Fibroblast of skin of back (primary cell): Measurements from ENCODE around the gene FHIT.

Source experiments
- DNase-seq: peaks from one replicate; pipeline ENCODE4 v3.0.0-alpha.2; 2013

The FHIT gene

DNA sequence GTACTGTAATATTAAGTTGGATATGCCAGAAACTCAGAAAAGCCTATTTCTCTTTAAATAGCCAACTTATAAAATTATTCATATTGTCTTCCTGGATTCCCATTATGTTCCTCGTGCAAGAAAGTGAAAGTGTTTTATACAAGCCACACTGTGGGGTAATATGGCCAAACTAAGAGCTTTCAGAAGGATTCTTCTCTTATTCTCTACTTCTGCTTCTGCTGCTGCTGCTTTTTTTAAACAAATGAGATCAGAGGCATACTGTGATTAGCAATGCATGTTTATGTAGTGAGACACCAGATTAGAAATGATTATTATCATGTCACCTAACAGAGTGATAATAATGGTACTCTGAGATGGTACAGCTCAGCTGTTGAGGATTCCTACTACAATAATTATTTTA, 1174.9 kb downstream of the FHIT start:
- DNase-seq, result no peak

DNA sequence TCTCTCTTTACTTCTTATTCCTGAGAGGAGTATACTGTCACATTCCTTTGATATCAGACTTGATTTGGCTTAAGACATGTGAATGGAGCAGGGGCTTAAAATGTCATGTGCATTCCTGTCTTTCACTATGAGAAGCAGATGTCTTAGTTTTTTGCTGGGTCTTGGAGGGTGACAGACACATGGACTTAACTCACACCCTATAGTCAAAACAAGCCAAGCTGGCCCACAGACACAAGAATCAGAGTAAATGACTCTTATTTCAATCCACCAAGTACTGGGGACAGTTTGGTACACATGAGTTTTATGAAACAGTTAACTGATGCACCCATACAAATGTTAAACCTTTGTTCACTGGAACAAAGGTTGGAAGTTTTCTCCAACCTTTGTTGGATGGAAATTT, 1177.3 kb downstream of the FHIT start:
- no peak for DNase-seq

DNA sequence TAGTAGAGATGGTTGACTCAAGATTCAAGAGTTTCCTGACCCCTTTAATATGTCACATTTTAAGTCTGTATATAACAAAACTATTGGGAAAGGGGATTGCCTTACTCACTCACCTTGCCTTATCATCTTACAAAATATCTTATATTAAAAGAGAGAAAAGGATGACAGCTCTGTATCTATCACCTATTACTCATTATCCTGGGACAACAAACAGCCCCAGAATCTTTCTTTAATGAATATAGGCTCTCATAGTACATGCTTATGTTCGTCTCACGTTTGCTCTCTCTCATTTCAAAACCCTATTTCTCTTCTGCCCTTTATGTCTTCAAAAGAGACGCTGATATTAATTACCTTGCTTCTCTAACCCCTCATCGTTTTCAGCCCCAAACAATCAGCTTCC, 1178.0 kb downstream of the FHIT start:
- DNase-seq, result no peak

DNA sequence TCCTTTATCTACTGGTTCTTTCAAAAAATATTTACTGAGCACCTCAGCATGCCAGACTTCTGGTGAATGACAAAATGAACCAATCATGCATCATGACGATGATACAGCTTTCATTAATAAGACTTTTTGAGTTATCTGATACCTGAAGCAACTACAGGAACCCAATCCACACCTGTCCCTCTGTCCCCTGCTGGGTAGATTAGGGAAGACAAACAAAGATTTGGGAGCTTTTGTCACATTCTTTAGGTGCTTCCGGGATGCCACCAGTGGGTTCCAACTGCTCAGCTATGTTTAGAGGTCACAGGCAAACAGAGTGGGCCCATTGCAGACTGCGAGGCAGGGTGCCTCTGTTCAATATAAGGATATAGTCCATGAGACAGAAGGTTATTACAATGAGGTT, 1180.9 kb downstream of the FHIT start:
- no peak for DNase-seq

DNA sequence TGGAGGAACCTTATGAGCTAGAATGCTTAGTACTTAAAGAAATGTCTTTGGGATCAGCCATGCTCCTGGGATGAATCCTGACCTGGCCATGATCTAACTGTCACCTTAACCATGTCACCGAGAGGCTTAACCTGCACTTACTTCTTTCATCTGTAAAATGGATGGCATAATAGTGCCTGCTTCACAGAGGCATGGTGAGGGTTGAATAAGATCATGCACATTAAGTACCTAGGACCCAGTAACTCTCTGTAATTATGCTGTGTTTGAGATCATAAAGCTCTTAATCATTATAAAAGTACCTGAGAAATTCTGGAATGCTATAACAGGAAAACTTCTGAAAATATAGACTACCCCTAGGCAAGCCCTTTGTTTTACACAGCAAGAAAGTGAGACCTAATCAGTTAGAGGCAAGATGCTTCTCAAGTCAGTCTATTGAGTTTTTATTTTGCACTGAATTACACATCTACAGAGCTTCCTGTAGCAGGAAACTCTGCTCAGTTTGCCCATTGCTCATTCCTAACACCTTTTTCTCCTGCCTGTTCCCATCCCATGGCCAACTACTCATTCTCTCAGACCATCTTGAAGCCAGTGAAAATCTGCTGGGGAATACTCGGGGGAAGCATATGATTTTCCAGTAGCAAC, 1185.9 kb downstream of the FHIT start:
- no peak for DNase-seq

DNA sequence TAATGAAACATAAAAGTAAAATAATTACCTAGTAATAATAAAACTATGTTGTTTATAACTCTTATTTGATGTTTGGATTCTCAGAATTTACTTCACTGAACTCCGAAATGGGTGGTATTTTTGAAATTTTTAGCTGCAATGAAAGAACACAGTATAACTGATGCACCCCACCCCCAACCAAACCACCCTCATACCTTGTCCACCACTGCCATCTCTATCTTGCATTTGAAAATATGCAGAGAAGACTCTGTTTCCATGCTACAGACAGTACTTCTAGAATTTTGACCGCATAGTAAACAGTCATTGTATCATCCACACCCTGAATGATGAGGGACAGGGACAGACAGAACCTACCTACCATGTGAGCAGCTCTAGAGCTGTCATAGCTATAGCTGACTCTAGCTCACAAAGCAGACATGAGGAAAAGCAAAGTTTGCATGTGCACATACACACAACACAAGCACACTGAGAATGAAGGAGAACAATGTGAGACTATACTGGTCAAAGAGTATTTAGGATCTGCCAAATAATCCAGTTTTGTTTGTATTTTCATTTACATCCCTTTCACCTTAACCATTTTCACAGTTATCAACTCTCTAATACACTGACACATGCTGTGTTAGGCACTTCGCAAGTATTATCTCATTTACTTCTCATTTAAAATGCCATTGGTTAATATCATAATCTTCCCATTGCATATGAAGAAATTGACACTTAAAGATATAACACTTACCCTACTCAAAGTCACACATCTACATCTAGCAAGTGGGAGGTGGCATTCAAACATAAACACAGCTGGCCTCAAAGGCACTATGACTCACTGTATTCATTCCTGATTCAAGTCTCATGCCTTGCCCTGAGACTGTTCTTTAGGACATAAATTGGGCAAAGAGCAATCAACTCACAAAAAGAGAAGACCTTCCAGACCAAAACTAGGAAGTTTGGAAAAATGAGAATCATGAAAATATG, 1186.8 kb downstream of the FHIT start:
- peak; percentile 86 for DNase-seq

DNA sequence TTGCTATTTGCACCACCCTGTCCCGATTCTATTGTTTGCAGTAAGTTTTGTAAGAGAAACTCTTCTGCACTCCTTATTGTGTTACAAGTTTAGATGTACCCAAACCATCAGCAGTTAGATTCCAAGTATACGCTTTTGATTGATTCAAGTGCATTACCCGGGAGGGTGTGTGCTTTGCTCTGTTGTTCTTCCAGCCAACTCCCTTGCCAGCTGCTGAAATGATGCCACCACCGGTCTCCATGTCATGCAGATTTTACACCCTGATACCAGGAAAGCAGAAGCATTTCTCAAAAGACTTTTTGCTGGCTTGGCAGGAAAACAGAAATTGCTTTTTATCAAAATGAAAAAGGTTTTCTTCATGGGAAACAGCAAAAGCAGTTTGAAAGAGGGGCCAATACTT, 1194.8 kb downstream of the FHIT start:
- no peak for DNase-seq

DNA sequence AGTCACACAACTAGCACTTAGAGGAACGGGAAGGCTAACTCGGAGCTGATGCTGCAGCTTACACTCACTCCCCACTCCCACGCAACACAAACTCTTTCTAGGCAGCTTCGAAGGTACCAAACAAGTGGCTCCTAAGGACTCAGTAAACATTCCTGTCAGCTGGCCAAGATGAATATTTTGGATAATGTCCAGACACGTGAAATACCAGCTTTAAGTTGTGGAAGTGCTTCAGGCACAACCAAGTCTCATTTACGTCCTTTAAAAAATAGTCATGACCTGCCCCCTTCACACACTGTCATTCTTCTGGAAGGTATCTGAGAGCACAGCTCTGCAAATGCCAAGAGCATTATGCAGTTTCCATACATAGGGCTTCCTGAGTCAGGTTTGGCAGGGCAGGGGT, 1195.5 kb downstream of the FHIT start:
- DNase-seq, result peak; percentile 62

DNA sequence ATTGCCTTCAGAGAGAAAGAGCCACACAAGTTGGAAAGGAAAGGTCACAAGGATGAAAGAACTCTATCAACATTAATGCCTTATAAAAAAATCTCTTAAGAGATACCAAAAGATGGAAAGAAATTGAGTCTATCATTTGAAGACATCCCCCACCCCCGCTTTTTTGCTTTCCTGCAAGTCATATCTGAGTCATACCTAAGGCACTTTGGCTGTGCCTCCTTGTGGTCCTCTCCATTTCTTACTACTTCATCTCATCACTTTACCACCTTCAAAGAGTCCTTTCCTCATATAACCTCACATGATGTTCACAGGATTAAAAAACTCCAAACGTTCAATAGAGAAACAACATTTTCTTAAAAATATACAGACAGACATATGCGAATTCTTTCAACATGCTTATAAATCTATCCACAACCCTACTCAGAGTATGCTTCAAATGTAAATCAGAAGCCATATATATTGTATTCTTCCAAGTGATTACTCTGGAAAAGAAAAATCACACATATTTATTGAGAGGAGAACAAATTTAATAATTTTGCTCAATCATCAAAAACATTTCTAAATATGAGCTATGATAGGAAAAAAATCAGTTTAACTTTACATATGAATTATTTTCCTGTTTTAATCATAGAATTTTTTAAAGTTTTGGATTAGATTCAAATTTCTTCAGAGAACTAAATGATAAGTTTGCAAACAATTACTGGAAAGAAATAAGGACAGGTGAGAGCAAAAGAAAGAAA, 1197.6 kb downstream of the FHIT start:
- DNase-seq, result peak; percentile 73

DNA sequence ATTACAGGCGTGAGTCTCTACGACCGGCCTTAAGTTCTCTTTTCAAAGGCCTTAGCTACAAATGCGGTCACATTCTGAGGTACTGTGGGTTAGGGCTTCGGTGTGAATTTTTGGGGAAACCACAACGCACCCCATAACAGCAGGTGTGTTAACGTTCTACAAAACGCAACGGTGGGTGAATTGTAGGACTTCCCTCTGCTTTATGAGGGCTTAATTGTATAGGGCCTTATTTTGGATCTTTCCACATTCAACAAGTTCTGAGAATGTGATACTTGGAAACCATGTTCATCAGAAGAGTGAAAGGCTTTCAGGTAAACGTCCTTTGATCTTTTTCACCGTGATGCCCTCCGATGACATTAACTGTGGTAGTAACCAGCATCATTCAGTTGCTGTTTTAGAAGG, 1202.8 kb downstream of the FHIT start:
- no peak for DNase-seq

DNA sequence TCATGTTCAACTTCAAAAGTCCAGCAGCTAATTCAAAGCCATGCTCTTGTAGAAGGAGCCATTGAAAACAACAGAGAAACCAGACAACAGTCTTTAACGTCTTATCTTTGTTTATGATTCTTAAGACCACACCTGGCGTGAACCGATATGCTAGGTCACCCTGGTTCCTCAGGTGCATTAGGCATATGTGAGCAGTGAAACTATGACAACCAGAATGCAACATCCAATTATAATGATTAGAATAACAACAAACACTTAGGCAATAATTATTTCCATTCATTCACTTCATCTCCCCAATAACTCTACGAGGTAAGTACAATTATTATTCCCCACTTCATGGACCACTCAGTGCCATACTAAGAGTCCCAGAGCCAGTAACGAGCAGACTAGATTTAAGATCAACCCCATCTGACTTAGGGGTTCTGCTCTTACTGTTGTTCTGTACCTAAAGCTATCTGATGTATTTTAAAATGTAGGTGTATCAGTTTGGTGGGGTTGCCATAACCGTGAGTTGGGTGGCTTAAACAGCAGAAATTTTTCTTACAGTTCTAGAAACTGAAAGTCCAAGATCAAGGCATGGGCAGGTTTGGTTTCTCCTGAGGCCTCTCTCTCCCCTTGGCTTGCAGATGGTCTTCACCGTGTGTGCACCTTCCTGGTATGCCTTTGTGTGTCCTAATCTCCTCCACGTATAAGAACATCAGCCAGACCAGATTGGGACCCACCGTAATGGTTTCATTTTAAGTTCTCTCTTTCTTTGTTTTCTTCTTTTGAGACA, 1203.6 kb downstream of the FHIT start:
- DNase-seq, result no peak

DNA sequence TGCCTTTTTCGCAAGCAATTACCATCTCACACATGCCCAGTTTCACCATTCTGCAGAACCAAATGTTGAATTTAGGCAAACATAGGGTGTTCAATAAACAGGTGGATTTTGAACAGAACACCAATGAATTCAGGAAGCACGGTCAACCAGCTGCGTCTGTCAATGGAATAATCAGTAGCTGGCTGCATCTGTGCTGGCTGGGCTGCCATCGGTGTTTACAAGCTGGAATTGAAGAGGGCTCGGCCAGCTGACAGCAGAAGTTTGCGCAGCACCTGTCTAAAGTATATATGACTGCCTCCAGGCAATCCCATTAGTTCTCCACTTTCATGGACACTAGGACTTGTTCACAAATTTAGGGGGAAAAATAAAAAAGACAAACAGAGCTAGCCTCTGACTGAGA, 1205.0 kb downstream of the FHIT start:
- no peak for DNase-seq

DNA sequence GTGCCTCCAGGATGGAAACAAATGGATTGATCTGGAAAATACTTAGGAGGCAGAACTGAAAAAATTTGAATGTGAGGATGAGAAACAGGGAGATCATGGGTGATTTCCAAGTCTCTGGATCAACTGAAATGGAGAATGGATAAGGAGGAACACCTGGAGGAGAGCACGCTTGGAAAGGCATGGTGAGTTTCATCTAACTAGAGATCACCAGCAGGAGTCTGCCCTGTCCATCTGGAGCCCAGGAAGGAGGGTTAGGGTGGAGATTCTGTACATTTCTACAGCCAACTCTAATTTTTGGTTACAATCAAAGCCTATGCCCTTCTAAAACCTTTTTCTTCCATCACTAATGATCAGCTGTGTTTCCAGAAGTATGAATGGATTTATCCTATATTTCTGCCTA, 1205.6 kb downstream of the FHIT start:
- no peak for DNase-seq

DNA sequence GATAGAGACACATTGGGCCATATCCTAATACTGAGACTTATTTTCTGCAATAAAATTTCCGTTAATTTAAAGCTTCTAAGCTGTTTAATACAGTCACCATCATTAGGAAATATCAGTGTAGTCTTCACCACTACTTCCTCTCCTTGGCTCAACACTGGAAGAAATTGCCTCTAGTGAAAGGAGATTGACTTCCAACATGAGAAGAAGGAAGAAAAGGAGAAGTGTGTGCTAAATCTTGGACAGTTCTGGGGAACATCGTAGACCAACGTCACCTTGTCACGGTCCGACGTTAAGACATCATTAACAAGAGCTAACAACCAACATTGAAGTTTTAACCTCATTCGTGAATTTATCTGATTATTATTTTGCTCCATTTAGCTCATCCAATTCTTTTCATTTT, 1214.4 kb downstream of the FHIT start:
- no peak for DNase-seq

DNA sequence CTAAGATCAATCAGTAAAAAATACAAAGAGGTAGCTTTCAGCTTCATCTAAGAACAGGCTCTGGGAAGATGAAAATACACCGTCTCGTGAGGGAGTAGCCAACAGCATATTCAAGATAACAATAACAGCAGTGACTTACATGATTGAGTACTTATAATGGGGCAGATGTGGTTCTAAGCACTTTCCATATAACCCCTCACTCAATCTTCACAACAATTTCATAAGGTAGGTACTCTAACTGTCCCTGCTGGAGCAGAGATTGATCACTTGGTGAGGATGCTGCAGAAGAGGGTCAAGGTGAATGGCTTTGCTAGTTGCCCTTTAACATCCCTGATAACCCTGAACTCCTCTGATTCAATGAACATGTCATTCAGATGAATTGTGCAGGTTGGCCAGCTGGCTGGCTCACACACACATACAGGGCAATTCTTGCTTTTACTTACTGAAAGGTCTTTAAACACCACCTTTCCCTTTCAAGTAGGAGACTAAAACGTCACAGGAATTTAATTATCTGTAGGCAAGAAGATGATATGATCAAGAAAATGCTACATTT, 1217.3 kb downstream of the FHIT start:
- DNase-seq, result no peak

DNA sequence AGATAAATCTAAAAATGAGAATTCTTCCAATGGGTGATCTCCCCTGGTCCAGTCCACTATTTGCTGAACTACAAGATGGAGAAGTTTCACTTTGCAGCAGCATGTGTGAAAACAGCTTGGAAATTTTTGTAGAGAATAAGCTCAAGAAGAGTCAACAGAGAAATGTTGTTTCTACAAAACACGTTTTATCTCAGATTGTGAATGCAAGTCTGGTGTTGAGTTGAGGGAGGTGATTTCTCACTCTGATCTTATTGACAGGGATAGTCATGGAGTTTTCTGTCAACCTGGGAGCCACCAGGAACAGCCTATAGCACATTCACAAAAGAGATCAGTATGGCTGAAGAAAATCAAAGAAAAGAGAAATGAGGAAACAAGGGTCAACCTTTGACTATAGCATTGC, 1220.3 kb downstream of the FHIT start:
- no peak for DNase-seq

DNA sequence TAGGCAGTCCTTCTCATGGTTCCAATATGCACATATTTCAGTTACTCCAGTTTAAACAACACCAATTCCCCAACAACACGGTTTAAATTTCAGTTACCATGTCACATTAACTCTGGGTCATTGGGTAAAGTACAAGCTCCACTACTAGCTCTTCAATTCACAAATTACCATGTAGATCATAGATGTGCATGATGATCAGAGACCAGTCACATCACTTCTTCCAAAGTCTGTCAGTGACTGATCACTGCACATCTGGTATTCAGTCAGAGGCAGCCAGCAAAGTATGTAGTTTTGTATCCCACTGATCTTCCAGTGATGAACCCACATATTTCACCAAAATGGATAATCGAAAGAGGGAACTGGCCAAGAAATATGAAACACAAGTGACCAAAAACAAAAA, 1223.0 kb downstream of the FHIT start:
- no peak for DNase-seq

DNA sequence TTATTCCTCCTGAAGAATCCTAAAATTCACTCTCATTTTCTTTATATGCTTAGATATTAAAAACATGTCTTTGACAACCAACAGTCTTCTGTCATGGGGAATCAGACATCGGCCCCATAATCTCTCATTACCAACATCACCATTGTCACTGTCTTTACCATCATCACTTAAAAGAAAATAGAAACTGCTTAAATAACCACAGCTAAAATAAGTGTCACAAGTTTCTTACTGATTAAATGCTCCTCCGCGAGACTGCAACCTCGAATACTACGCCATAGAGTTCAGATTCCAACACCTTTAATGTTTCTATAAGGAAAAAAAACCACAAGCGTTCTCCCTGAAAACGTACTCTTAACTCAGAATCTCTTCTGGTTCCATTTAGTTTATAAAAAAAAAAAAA, 1223.9 kb downstream of the FHIT start:
- DNase-seq, result no peak

DNA sequence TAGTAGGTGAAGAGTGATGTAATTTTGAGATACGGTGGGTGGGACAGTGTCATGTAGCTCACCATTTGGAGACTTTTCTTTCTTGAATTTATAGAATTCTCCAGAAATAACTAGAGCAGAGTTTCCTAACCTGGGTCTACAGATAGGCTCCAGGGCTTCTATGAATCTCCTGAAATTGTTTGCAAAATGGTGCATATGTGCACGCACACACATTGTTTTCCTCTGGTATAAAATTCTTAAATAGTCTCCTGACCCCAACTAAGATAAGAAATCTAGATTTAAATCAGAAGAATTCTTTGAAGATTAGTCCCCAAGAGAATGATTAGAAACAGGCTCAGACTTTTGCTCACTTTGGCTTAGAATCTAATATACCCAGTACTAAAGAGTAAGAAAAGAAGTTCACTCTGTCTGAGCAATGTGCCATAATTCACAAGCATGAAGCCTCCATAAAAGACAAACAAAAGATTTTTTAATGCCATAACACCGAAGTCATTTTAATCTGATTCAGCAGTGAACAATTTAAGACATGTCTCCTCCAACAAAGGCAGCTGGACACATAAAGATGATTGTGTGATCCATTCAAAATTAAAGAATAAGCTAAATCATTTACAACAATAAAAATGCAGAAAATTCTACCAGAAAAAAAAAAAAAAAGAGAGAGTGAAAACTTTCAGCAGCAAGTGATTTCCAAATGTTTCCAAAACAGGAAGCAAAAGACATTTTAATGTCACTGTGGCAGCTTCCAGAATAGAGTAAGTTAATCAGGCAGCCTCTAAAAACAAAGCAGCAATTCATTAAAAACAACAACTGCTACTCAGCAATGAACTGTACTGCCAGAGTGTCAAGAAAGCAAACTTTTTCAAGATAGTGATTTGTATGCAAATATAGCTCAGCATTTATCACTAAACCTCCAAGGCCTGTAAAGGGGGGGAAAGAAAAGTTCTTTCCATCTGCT, 1225.9 kb downstream of the FHIT start:
- peak; percentile 77 for DNase-seq

DNA sequence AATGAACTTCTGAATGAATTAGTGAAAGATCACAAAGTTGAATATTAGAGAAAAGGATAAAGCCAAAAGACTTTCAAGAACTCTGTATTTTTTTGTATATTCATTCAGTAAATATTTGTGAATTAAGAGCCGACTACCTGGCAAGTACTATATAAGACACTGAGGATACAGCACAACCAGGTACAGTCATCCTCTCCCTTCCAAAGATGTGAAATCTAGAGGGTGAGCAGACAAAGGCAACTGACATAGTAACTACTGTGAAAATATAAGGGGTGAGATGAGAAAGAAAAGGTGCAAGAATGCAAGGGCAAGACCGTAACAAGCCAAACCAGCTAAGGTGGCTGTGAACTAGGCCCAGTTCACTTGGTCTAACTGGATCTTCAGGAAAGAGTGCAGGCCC, 1226.9 kb downstream of the FHIT start:
- DNase-seq, result no peak

DNA sequence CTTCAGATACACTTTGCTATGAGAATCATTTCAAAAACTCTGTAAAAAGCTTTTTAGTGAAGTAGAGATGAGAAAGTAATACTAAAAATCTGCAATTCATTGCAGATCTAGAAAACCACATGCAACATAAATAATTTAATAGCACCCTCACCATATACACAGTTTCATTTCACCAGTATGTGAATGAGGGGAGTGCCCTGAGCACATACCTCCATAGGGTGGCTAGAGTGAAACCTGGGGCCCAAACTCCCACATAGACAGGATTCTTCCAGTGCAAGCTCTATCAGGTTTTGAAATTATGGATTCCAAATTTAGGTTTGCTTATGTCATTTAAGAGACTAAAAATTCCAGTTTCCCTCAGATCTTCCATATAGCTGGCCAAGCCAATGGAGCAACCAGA, 1228.1 kb downstream of the FHIT start:
- DNase-seq, result no peak
